Gastrocnemius medialis (tissue), 4 donors: ENCODE results near the gene FAM222B.

Experiments
- CTCF ChIP-seq, 5 experiments: fragments of 450-650 bp in 3 of 5; fragments of 200-600 bp in 2 of 5; sonication (generic) in 2 of 5; IDR thresholded peaks in 4 of 5; conservative IDR thresholded peaks in 1 of 5; 1 replicate in 4 of 5; 2 replicates in 1 of 5; pipeline ENCODE4 v1.5.1; 2016 to 2019; ENCODE audit warnings: antibody characterized with exemption in 5 of 5, mild to moderate bottlenecking in 3 of 5, moderate library complexity in 3 of 5
- POLR2A ChIP-seq, 2 donors: fragments of 450-650 bp; IDR thresholded peaks; one replicate each; pipeline ENCODE4 v1.6.1; 2017; ENCODE audit warnings: antibody characterized with exemption in 2 of 2, mild to moderate bottlenecking in 2 of 2, moderate library complexity in 2 of 2

GRCh38 chr17:28748852-28749515 lies 93.6 kb downstream of the FAM222B start:
- TF ChIP-seq CTCF (IDR thresholded peaks at IDR 0.05 in 4 of 5, conservative IDR thresholded peaks at IDR 0.05 in 1 of 5) (no peak), POLR2A (IDR thresholded peaks at IDR 0.05) (no peak)
